Measurements from ENCODE around the gene RLBP1. TPM values are rescaled to one million over a fixed set of nuclear protein-coding genes. Genes with fewer than 3 reads are reported as not detected.

The RLBP1 gene
- total and polyA plus RNA-seq, 12 donors: not detected

DNA sequence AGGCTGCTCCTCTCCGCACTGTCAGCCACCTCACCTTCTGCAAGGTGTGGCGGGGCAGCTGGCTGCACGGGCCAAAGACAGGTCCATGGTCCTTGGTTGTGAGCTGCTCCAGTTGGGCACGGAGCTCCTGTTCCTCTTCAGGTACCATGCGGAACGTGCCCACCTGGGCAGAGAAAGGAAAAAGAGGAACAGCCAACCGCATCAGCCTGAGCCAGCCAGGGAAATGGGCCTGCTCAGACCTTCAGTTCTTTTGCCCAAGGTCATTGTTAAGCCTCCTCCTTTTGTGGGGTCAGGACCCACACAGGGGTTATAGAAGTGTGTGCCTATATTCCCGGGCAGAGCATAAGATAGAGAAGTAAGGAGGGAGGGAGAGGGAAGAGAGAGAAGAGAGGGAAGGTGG, 2.8 kb downstream of the RLBP1 start:
- intact Hi-C loops (cut with DNase I): loop anchor here in 3 of 10 donors (10.0 kb wide), 2 partner anchors 76 to 86 kb away; no protein-coding TSS in a partner anchor
- Histone ChIP-seq H3K27ac (no peak overlapping the region), H3K27me3 (peaks cover 0 to 4% (median 0%) of the 10 kb centered on the region in 7 donors), H3K4me3 (no peak overlapping the region), H3K9me3 (no peaks in the 10 kb centered on the region), H3K36me3 (no peaks in the 10 kb centered on the region), H3K4me1 (no peaks in the 10 kb centered on the region)
- 89 to 90% methylated on average over 8 of the region's 8 CpGs for WGBS, 2 donors
- no peak for ATAC-seq
- no peak for DNase-seq
- TF ChIP-seq, protein P1, sequence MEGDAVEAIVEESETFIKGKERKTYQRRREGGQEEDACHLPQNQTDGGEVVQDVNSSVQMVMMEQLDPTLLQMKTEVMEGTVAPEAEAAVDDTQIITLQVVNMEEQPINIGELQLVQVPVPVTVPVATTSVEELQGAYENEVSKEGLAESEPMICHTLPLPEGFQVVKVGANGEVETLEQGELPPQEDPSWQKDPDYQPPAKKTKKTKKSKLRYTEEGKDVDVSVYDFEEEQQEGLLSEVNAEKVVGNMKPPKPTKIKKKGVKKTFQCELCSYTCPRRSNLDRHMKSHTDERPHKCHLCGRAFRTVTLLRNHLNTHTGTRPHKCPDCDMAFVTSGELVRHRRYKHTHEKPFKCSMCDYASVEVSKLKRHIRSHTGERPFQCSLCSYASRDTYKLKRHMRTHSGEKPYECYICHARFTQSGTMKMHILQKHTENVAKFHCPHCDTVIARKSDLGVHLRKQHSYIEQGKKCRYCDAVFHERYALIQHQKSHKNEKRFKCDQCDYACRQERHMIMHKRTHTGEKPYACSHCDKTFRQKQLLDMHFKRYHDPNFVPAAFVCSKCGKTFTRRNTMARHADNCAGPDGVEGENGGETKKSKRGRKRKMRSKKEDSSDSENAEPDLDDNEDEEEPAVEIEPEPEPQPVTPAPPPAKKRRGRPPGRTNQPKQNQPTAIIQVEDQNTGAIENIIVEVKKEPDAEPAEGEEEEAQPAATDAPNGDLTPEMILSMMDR (IDR thresholded peaks at IDR 0.05): no peak

DNA sequence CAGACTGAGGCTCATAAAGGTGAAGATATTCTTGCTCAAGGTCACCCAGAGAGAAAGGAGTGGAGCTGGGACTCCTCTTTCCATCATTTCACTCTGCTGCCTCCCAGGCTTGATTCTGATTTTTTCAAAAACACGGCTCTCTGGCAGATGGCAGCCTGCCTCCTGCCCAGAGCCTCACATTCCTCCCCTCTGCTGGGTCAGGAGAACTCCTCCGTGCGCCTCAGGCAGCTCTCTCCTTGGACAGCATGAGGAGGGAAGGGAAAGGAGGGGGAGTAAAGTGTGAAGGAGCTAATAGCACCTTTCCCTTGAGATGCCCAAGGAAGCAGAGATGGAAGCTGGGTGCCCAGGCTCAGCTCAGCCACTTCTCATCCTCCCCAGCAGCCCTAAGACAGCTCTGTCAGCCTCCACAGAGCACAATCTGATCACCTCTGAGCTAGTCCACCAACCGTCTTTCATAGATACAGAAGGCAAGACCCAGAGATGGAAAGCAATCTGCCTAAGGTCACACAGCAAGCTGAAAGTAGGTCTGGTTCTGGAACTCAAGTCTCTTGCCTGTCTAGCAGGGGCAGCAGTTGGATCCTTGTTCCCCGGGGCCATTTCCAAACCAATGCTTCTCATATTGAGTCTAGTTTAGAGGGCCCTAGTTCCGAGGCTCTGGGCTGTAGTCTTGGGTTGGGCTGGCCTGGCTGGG, 3.5 kb downstream of the RLBP1 start:
- no peaks in the 10 kb centered on the region for H3K36me3 ChIP-seq
- TF ChIP-seq, protein P1 (IDR thresholded peaks at IDR 0.05): no peak
- H3K9me3 ChIP-seq: no peaks in the 10 kb centered on the region
- H3K4me1 ChIP-seq: no peaks in the 10 kb centered on the region
- DNase-seq (no peak), ATAC-seq (no peak)
- H3K4me3 ChIP-seq: no peak overlapping the region
- H3K27me3 ChIP-seq: peaks cover 0 to 4% (median 0%) of the 10 kb centered on the region in 7 donors
- 68 to 73% methylated on average over 6 of the region's 6 CpGs for WGBS, 2 donors
- no peak overlapping the region for H3K27ac ChIP-seq
- intact Hi-C loops (cut with DNase I): loop anchor here in 3 of 10 donors (10.0 kb wide), 2 partner anchors 77 to 87 kb away; no protein-coding TSS in a partner anchor

DNA sequence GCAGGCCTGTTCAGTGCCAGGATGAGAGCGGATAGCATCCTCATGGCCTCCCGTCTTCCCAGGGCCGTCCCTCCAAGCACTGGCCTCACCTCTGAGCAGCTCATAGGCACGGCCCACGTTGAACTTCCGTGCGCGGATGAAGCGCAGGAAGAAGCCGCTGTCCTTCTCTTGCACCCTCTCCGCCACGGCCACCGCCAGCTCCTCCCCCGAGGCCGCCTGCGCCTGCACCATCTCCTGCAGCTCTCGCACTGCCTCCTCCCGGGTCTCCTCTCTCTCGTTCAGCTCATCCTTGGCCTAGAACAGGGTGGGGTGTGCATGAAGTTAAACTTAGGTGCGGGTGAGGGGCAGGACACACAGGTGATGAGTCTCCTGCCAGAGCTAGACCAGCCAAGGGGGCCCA, 4.3 kb downstream of the RLBP1 start:
- Histone ChIP-seq H3K4me3 (no peak overlapping the region), H3K4me1 (no peaks in the 10 kb centered on the region), H3K27me3 (peaks cover 0 to 4% (median 0%) of the 10 kb centered on the region in 7 donors), H3K36me3 (no peaks in the 10 kb centered on the region), H3K27ac (no peak overlapping the region), H3K9me3 (no peaks in the 10 kb centered on the region)
- intact Hi-C loops (cut with DNase I): loop anchor here in 3 of 10 donors (10.0 kb wide), 2 partner anchors 78 to 88 kb away; no protein-coding TSS in a partner anchor
- no peak for ATAC-seq
- no peak for DNase-seq
- TF ChIP-seq, protein P1 (IDR thresholded peaks at IDR 0.05): no peak
- 88 to 92% methylated on average over 20 of the region's 20 CpGs for WGBS, 2 donors

DNA sequence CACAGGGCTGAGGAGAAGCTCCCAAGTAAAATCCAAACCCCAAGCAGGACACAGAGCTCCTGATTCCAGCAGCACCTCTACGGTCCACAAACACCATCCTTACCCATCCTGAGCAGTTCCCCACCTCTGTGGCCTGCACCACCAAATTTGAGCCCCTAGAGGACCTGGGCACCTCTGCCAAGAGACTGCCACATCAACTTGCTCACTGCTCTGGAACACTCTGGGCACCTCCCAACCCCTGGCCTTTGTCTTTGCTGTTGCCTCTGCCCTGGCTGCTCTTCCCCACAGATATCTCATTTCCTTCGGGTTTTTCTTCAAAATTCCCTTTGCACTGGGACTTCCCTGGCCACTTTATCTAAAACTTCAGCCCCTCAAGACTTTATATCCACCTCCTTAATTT, 5.8 kb downstream of the RLBP1 start:
- Histone ChIP-seq H3K36me3 (no peaks in the 10 kb centered on the region), H3K27ac (no peak overlapping the region), H3K27me3 (no peaks in the 10 kb centered on the region), H3K4me3 (no peak overlapping the region), H3K9me3 (no peaks in the 10 kb centered on the region), H3K4me1 (no peaks in the 10 kb centered on the region)
- DNase-seq (no peak), ATAC-seq (no peak)
- TF ChIP-seq, protein P1 (IDR thresholded peaks at IDR 0.05): no peak
- WGBS, 2 donors: 78 to 80% methylated on average over 2 of the region's 2 CpGs
- intact Hi-C loops (cut with DNase I): loop anchor here in 3 of 10 donors (10.0 kb wide), 2 partner anchors 79 to 89 kb away; no protein-coding TSS in a partner anchor

Data from heart right ventricle (tissue), 16 donors.